GM23338 (cell line): ENCODE results near the gene ZNF681. TPM values are rescaled to one million over a fixed set of nuclear protein-coding genes. Genes with fewer than 3 reads are reported as not detected.

Experiments
- ATAC-seq: fragments of 200-7000 bp; cut with Tn5 transposase; 3 replicates; pipeline ENCODE4 v1.9.1; 2020
- DNase-seq: peaks from one replicate; pipeline ENCODE4 v3.0.0-alpha.2; 2015; ENCODE audit warnings: low spot score
- H2AFZ ChIP-seq: fragments of 200-600 bp; sonication (generic); 2 replicates; pipeline ENCODE4 v1.8.0; 2016; ENCODE audit warnings: antibody characterized with exemption, mild to moderate bottlenecking, moderate library complexity
- H3F3A ChIP-seq: fragments of 200-600 bp; sonication (generic); replicated peaks from 2 replicates; pipeline ENCODE4 v1.8.0; 2017; ENCODE audit warnings: antibody characterized with exemption, mixed run types, low read depth
- H3K27ac ChIP-seq: fragments of 200-600 bp; sonication (generic); 2 replicates; pipeline ENCODE4 v1.6.1; 2016; ENCODE audit warnings: low read depth
- H3K27me3 ChIP-seq: fragments of 200-600 bp; sonication (generic); 2 replicates; pipeline ENCODE4 v1.8.0; 2016; ENCODE audit warnings: mild to moderate bottlenecking, mixed run types, moderate library complexity; ENCODE audit not compliant: insufficient read depth
- H3K36me3 ChIP-seq: fragments of 200-600 bp; sonication (generic); 2 replicates; pipeline ENCODE4 v1.8.0; 2016; ENCODE audit warnings: mild to moderate bottlenecking; ENCODE audit not compliant: insufficient read depth
- H3K4me1 ChIP-seq: fragments of 200-600 bp; sonication (generic); 2 replicates; pipeline ENCODE4 v1.8.0; 2016; ENCODE audit warnings: mild to moderate bottlenecking, moderate library complexity; ENCODE audit not compliant: insufficient read depth
- H3K4me2 ChIP-seq: fragments of 200-600 bp; sonication (generic); 2 replicates; pipeline ENCODE4 v1.7.1; 2017; ENCODE audit warnings: mixed run types
- H3K4me3 ChIP-seq: fragments of 200-600 bp; sonication (generic); 2 replicates; pipeline ENCODE4 v1.6.1; 2016; ENCODE audit warnings: mixed run types
- H3K79me2 ChIP-seq: fragments of 200-600 bp; sonication (generic); replicated peaks from 2 replicates; pipeline ENCODE4 v1.8.0; 2017; ENCODE audit warnings: mild to moderate bottlenecking; ENCODE audit not compliant: insufficient read depth
- H3K9me2 ChIP-seq: fragments of 200-600 bp; sonication (generic); 2 replicates; pipeline ENCODE4 v1.8.0; 2017; ENCODE audit not compliant: insufficient read depth
- H4K20me1 ChIP-seq: fragments of 200-600 bp; sonication (generic); replicated peaks from 2 replicates; pipeline ENCODE4 v1.8.0; 2017; ENCODE audit warnings: mild to moderate bottlenecking; ENCODE audit not compliant: insufficient read depth
- H3K27ac Mint-ChIP-seq: 2 replicates; pipeline ENCODE4 v1.8.0; 2020; ENCODE audit warnings: inconsistent platforms, mild to moderate bottlenecking, moderate library complexity, mixed read lengths
- H3K27me3 Mint-ChIP-seq: 3 replicates; pipeline ENCODE4 v1.8.0; 2022; ENCODE audit warnings: low read depth, mild to moderate bottlenecking, moderate library complexity, mixed read lengths, inconsistent platforms; ENCODE audit not compliant: insufficient read depth, poor library complexity
- H3K36me3 Mint-ChIP-seq: 3 replicates; pipeline ENCODE4 v1.8.0; 2021; ENCODE audit warnings: low read depth, mild to moderate bottlenecking, inconsistent platforms, moderate library complexity, mixed read lengths
- H3K4me1 Mint-ChIP-seq: 3 replicates; pipeline ENCODE4 v1.8.0; 2020; ENCODE audit warnings: mild to moderate bottlenecking, inconsistent platforms, mixed read lengths
- H3K4me3 Mint-ChIP-seq: 3 replicates; pipeline ENCODE4 v1.8.0; 2021; ENCODE audit warnings: moderate library complexity, mild to moderate bottlenecking, inconsistent platforms, mixed read lengths
- H3K9me3 Mint-ChIP-seq: 3 replicates; pipeline ENCODE4 v1.8.0; 2020; ENCODE audit warnings: moderate library complexity, mild to moderate bottlenecking, inconsistent platforms, mixed read lengths
- CREB1 ChIP-seq: fragments of 250-450 bp; sonication (Bioruptor Pico); IDR thresholded peaks from 2 replicates; pipeline ENCODE4 v1.5.0; 2020; ENCODE audit warnings: low read depth, mild to moderate bottlenecking, moderate library complexity
- ETS1 ChIP-seq: IDR thresholded peaks from 2 replicates; pipeline ENCODE4 v1.6.1; 2016; ENCODE audit warnings: antibody characterized with exemption
- EZH2 ChIP-seq: fragments of 200-600 bp; sonication (generic); IDR thresholded peaks from one replicate; pipeline ENCODE4 v1.8.0; 2017; ENCODE audit warnings: antibody characterized with exemption, mild to moderate bottlenecking, low read depth; ENCODE audit not compliant: unreplicated experiment
- EZH2phosphoT487 ChIP-seq: fragments of 200-600 bp; sonication (generic); IDR thresholded peaks from one replicate; pipeline ENCODE4 v1.8.1; 2018; ENCODE audit warnings: antibody characterized with exemption; ENCODE audit not compliant: unreplicated experiment
- JUNB ChIP-seq: IDR thresholded peaks from one replicate; pipeline ENCODE4 v1.6.1; 2016; ENCODE audit warnings: antibody characterized with exemption; ENCODE audit not compliant: unreplicated experiment
- NANOG ChIP-seq: IDR thresholded peaks from 2 replicates; pipeline ENCODE4 v1.6.1; 2016; ENCODE audit warnings: antibody characterized with exemption, borderline replicate concordance
- POLR2AphosphoS5 ChIP-seq: IDR thresholded peaks from 2 replicates; pipeline ENCODE4 v1.6.1; 2016; ENCODE audit warnings: antibody characterized with exemption, low read depth
- REST ChIP-seq: IDR thresholded peaks from one replicate; pipeline ENCODE4 v1.6.1; 2018; ENCODE audit warnings: antibody characterized with exemption; ENCODE audit not compliant: unreplicated experiment
- STAT1 ChIP-seq: IDR thresholded peaks from one replicate; pipeline ENCODE4 v1.6.1; 2016; ENCODE audit warnings: antibody characterized with exemption; ENCODE audit not compliant: unreplicated experiment
- ZNF114 ChIP-seq: fragments of 250-450 bp; sonication (Bioruptor Pico); IDR thresholded peaks from 2 replicates; pipeline ENCODE4 v1.5.0; 2020; ENCODE audit warnings: mild to moderate bottlenecking, moderate library complexity
- ZNF331 ChIP-seq: fragments of 250-450 bp; sonication (Bioruptor Pico); IDR thresholded peaks from 2 replicates; pipeline ENCODE4 v1.5.0; 2020; ENCODE audit warnings: low read depth, mild to moderate bottlenecking, moderate library complexity
- polyA plus RNA-seq: library from polyadenylated mRNA; unstranded; fragments of >200 nt; fragmentation: Nextera tagmentation; extraction: Ambion mirVana; gene quantifications from 2 replicates; pipeline ENCODE4 v1.2.1, GENCODE V29; 2016
- total RNA-seq: library from RNA; depleted of rRNA; stranded (reverse); fragments of >200 nt; shearing (Covaris generic); gene quantifications from 2 replicates; pipeline ENCODE4 v1.2.3, GENCODE V29; 2014
- TF ChIP-seq, protein P1 (sequence below), 2 experiments: fragments of 200-600 bp in 1 of 2; sonication (generic) in 1 of 2; conservative IDR thresholded peaks; 2 replicates each; pipeline versions ENCODE4 v1.5.1 to v1.6.1; 2016 to 2017; ENCODE audit warnings: antibody characterized with exemption in 2 of 2, low read depth in 2 of 2, mild to moderate bottlenecking in 2 of 2, moderate library complexity in 1 of 2

ZNF681 gene
- total and polyA plus RNA-seq, 2 experiments from 2014 or later = 9.4 to 25.1 TPM

DNA sequence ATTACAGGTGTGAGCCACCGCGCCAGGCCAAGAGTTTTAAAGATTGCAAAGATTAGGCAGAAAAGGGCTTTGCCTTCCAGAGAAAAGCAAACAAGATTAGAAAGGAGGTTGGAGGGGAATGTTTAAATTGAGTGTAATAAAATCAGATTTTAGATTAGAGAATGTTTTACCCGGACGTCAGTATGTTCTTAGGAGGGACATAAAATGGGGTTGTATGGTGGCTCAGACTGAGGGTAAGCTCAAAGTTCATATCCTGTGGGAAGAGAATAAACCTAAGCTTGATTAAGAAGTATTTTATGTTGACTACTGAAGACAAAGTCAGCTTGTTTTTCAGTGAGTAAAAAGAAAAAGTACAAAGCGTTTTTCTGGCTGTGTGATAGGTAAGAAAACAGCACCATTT, 34.1 kb upstream of the ZNF681 start:
- no peaks in the 10 kb centered on the region for H3K9me2 ChIP-seq
- TF ChIP-seq, protein P1, sequence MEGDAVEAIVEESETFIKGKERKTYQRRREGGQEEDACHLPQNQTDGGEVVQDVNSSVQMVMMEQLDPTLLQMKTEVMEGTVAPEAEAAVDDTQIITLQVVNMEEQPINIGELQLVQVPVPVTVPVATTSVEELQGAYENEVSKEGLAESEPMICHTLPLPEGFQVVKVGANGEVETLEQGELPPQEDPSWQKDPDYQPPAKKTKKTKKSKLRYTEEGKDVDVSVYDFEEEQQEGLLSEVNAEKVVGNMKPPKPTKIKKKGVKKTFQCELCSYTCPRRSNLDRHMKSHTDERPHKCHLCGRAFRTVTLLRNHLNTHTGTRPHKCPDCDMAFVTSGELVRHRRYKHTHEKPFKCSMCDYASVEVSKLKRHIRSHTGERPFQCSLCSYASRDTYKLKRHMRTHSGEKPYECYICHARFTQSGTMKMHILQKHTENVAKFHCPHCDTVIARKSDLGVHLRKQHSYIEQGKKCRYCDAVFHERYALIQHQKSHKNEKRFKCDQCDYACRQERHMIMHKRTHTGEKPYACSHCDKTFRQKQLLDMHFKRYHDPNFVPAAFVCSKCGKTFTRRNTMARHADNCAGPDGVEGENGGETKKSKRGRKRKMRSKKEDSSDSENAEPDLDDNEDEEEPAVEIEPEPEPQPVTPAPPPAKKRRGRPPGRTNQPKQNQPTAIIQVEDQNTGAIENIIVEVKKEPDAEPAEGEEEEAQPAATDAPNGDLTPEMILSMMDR (conservative IDR thresholded peaks at IDR 0.05; ENCODE audit: low read depth in 2 of 2) = no peak
- TF ChIP-seq ETS1 = no peak
- no peak for TF ChIP-seq REST
- TF ChIP-seq CREB1 (CRISPR knock-in tag) = no peak
- TF ChIP-seq STAT1 = no peak
- TF ChIP-seq ZNF114 (CRISPR knock-in tag) = no peak
- no peak for TF ChIP-seq NANOG
- no peak for TF ChIP-seq EZH2phosphoT487
- TF ChIP-seq POLR2AphosphoS5 = no peak
- no peak for TF ChIP-seq ZNF331 (CRISPR knock-in tag)
- no peak for TF ChIP-seq JUNB
- no peak for TF ChIP-seq EZH2
- H3K4me2 ChIP-seq = no peak overlapping the region
- peaks cover 20% of the 10 kb centered on the region for H3K36me3 Mint-ChIP-seq
- H3K27me3 Mint-ChIP-seq = no peaks in the 10 kb centered on the region
- H3K79me2 ChIP-seq = peaks cover 100% of the 10 kb centered on the region
- H3K27ac Mint-ChIP-seq = 0 out of 2 replicates have a peak overlapping the region, but pooled peaks have one; percentile 46
- H3K4me3 ChIP-seq = no peak overlapping the region
- H3K9me3 Mint-ChIP-seq = no peaks in the 10 kb centered on the region; the same call in 2 of the 3 replicates
- H3F3A ChIP-seq = no peaks in the 10 kb centered on the region
- H3K27ac ChIP-seq = no peak overlapping the region
- DNase-seq = no peak
- peaks cover 27% of the 10 kb centered on the region for H3K4me1 Mint-ChIP-seq
- H3K4me3 Mint-ChIP-seq = no peak overlapping the region
- no peak overlapping the region for H2AFZ ChIP-seq
- H3K36me3 ChIP-seq = no peaks in the 10 kb centered on the region
- peaks cover 10% of the 10 kb centered on the region for H3K4me1 ChIP-seq
- peaks cover 61% of the 10 kb centered on the region for H4K20me1 ChIP-seq
- H3K27me3 ChIP-seq = no peaks in the 10 kb centered on the region
- ATAC-seq = no peak
